Neural cell (in vitro differentiated cells): ENCODE measurements around the gene NRSN2. TPM values are rescaled to one million over a fixed set of nuclear protein-coding genes. Genes with fewer than 3 reads are reported as not detected.

ENCODE experiments used
- H2AFZ ChIP-seq: fragments of 200-600, 300-800 bp; sonication (generic), shearing (Covaris generic); 2 replicates; pipeline ENCODE4 v1.6.0; 2014; ENCODE audit warnings: low read depth, mild to moderate bottlenecking, antibody characterized with exemption, low read length, moderate library complexity
- H3F3A ChIP-seq: fragments of 200-600 bp; shearing (Covaris generic); 2 replicates; pipeline ENCODE4 v1.6.1; 2016; ENCODE audit warnings: mild to moderate bottlenecking, moderate library complexity, mixed read lengths, antibody characterized with exemption, low read length; ENCODE audit not compliant: insufficient read depth, poor library complexity, severe bottlenecking
- H3K27ac ChIP-seq: fragments of 200-600, 300-800 bp; sonication (generic), shearing (Covaris generic); 2 replicates; pipeline ENCODE4 v1.5.1; 2014; ENCODE audit warnings: mild to moderate bottlenecking, low read length, moderate library complexity
- H3K27me3 ChIP-seq: fragments of 300-800, 200-600 bp; sonication (generic), shearing (Covaris generic); 2 replicates; pipeline ENCODE4 v1.6.0; 2014; ENCODE audit warnings: mild to moderate bottlenecking, low read depth, low read length, moderate library complexity; ENCODE audit not compliant: insufficient read depth
- H3K36me3 ChIP-seq: fragments of 300-800, 200-600 bp; sonication (generic), shearing (Covaris generic); 2 replicates; pipeline ENCODE4 v1.5.1; 2014; ENCODE audit warnings: mild to moderate bottlenecking, antibody characterized with exemption, low read length, moderate library complexity; ENCODE audit not compliant: insufficient read depth
- H3K4me2 ChIP-seq: fragments of 300-800, 200-600 bp; sonication (generic), shearing (Covaris generic); 2 replicates; pipeline ENCODE4 v1.6.0; 2014; ENCODE audit warnings: mild to moderate bottlenecking, low read length
- H3K4me3 ChIP-seq: fragments of 300-800, 200-600 bp; sonication (generic), shearing (Covaris generic); 2 replicates; pipeline ENCODE4 v1.5.1; 2014; ENCODE audit warnings: mild to moderate bottlenecking, low read length, moderate library complexity
- H3K79me2 ChIP-seq: fragments of 200-600 bp; shearing (Covaris generic); replicated peaks from 2 replicates; pipeline ENCODE4 v1.6.0; 2014; ENCODE audit warnings: mild to moderate bottlenecking, low read length, moderate library complexity; ENCODE audit not compliant: insufficient read depth
- H3K9ac ChIP-seq: fragments of 300-800, 200-600 bp; sonication (generic), shearing (Covaris generic); 2 replicates; pipeline ENCODE4 v1.6.1; 2016; ENCODE audit warnings: mild to moderate bottlenecking, low read length, mixed read lengths
- H3K9me2 ChIP-seq: fragments of 200-600 bp; shearing (Covaris generic); 2 replicates; pipeline ENCODE4 v1.6.1; 2016; ENCODE audit warnings: mild to moderate bottlenecking, low read length, mixed read lengths; ENCODE audit not compliant: insufficient read depth
- H3K9me3 ChIP-seq: fragments of 200-600, 300-800 bp; sonication (generic), shearing (Covaris generic); 2 replicates; pipeline ENCODE4 v1.6.1; 2016; ENCODE audit warnings: mild to moderate bottlenecking, mixed run types, low read length, moderate library complexity, mixed read lengths
- H4K20me1 ChIP-seq: fragments of 200-600 bp; shearing (Covaris generic); 2 replicates; pipeline ENCODE4 v1.6.1; 2016; ENCODE audit warnings: mild to moderate bottlenecking, mixed run types; ENCODE audit not compliant: insufficient read depth
- CTCF ChIP-seq: fragments of 450-650 bp; IDR thresholded peaks from 2 replicates; pipeline ENCODE4 v1.5.1; 2014; ENCODE audit warnings: antibody characterized with exemption, mild to moderate bottlenecking, moderate library complexity; ENCODE audit not compliant: poor library complexity, severe bottlenecking
- EP300 ChIP-seq: fragments of 450-650 bp; conservative IDR thresholded peaks from 2 replicates; pipeline ENCODE4 v1.6.1; 2014; ENCODE audit warnings: antibody characterized with exemption, mild to moderate bottlenecking, moderate library complexity; ENCODE audit not compliant: poor library complexity, severe bottlenecking
- EZH2 ChIP-seq: fragments of 200-600, 300-800 bp; shearing (Covaris generic), sonication (generic); IDR thresholded peaks from 2 replicates; pipeline ENCODE4 v1.6.1; 2014; ENCODE audit warnings: antibody characterized with exemption, low read length, borderline replicate concordance, mild to moderate bottlenecking; ENCODE audit not compliant: insufficient read depth, poor library complexity, severe bottlenecking
- MXI1 ChIP-seq: fragments of 450-650 bp; conservative IDR thresholded peaks from 2 replicates; pipeline ENCODE4 v1.6.1; 2014; ENCODE audit warnings: antibody characterized with exemption, mild to moderate bottlenecking; ENCODE audit not compliant: poor library complexity, severe bottlenecking
- POLR2AphosphoS5 ChIP-seq: IDR thresholded peaks from 2 replicates; pipeline ENCODE4 v1.6.1; 2012
- RAD21 ChIP-seq: fragments of 450-650 bp; conservative IDR thresholded peaks from 2 replicates; pipeline ENCODE4 v1.6.1; 2014; ENCODE audit warnings: antibody characterized with exemption, mild to moderate bottlenecking, moderate library complexity
- REST ChIP-seq: IDR thresholded peaks from 2 replicates; pipeline ENCODE4 v1.6.1; 2012; ENCODE audit warnings: borderline replicate concordance
- SMC3 ChIP-seq: fragments of 450-650 bp; conservative IDR thresholded peaks from 2 replicates; pipeline ENCODE4 v1.6.1; 2014; ENCODE audit warnings: antibody characterized with exemption, mild to moderate bottlenecking, moderate library complexity; ENCODE audit not compliant: poor library complexity
- TAF1 ChIP-seq: IDR thresholded peaks from 2 replicates; pipeline ENCODE4 v1.6.1; 2012; ENCODE audit warnings: low read depth
- polyA plus RNA-seq: library from polyadenylated mRNA; depleted of rRNA; stranded (reverse); fragments of >200 nt; gene quantifications from 2 replicates; pipeline ENCODE4 v1.2.3, GENCODE V29; 2014

The NRSN2 gene
- polyA plus RNA-seq, 1 donor from 2014 or later, result 19.6 TPM

GRCh38 chr20:387520-387919 is 40.6 kb downstream of the NRSN2 start:
- no peaks in the 10 kb centered on the region for H3F3A ChIP-seq
- H3K36me3 ChIP-seq, result no peaks in the 10 kb centered on the region
- no peak overlapping the region for H3K4me2 ChIP-seq
- no peaks in the 10 kb centered on the region for H4K20me1 ChIP-seq
- H2AFZ ChIP-seq, result no peak overlapping the region
- H3K4me3 ChIP-seq, result no peak overlapping the region
- H3K27ac ChIP-seq, result no peak overlapping the region
- H3K79me2 ChIP-seq, result no peaks in the 10 kb centered on the region
- peaks cover under 1% of the 10 kb centered on the region for H3K27me3 ChIP-seq
- H3K9me3 ChIP-seq, result no peaks in the 10 kb centered on the region
- no peaks in the 10 kb centered on the region for H3K9me2 ChIP-seq
- TF ChIP-seq RAD21 (no peak), EP300 (no peak), MXI1 (no peak), CTCF (no peak), SMC3 (no peak), POLR2AphosphoS5 (no peak), TAF1 (no peak), REST (no peak), EZH2 (no peak)
- no peak overlapping the region for H3K9ac ChIP-seq

GRCh38 chr20:388034-388994 is 41.4 kb downstream of the NRSN2 start:
- H3K9ac ChIP-seq, result no peak overlapping the region
- no peaks in the 10 kb centered on the region for H3K9me3 ChIP-seq
- H3K4me2 ChIP-seq, result no peak overlapping the region
- TF ChIP-seq EZH2 (no peak), MXI1 (no peak)
- no peaks in the 10 kb centered on the region for H3K36me3 ChIP-seq
- H3F3A ChIP-seq, result no peaks in the 10 kb centered on the region
- H4K20me1 ChIP-seq, result no peaks in the 10 kb centered on the region
- no peak overlapping the region for H3K4me3 ChIP-seq
- no peak overlapping the region for H2AFZ ChIP-seq
- no peaks in the 10 kb centered on the region for H3K79me2 ChIP-seq
- H3K9me2 ChIP-seq, result no peaks in the 10 kb centered on the region
- no peaks in the 10 kb centered on the region for H3K27me3 ChIP-seq
- H3K27ac ChIP-seq, result no peak overlapping the region
